Mucosa of descending colon (tissue), 3 donors: ENCODE results near the gene RIOK1. TPM values are rescaled to one million over a fixed set of nuclear protein-coding genes. Genes with fewer than 3 reads are reported as not detected.

ENCODE experiments used
- ATAC-seq: fragments of 200-7000 bp; cut with Tn5 transposase; one replicate; pipeline ENCODE4 v1.9.1; 2020; ENCODE audit warnings: mild to moderate bottlenecking, moderate library complexity
- DNase-seq, 3 donors: peaks; one replicate each; pipeline ENCODE4 v3.0.0-alpha.2; 2020
- H3K36me3 ChIP-seq: fragments of 200-600 bp; one replicate; pipeline ENCODE4 v1.8.0; 2021; ENCODE audit warnings: low read depth, mild to moderate bottlenecking
- H3K4me1 ChIP-seq: fragments of 200-600 bp; one replicate; pipeline ENCODE4 v1.8.0; 2021; ENCODE audit warnings: low read depth, mild to moderate bottlenecking
- H3K4me3 ChIP-seq: fragments of 200-600 bp; one replicate; pipeline ENCODE4 v1.8.0; 2021; ENCODE audit warnings: mild to moderate bottlenecking
- H3K9me3 ChIP-seq: fragments of 200-600 bp; one replicate; pipeline ENCODE4 v1.8.0; 2021; ENCODE audit warnings: mild to moderate bottlenecking
- CTCF ChIP-seq: fragments of 200-600 bp; IDR thresholded peaks from one replicate; pipeline ENCODE4 v1.8.0; 2022; ENCODE audit warnings: antibody characterized with exemption, mild to moderate bottlenecking
- intact Hi-C, 2 donors: fragments of 100-400 bp; cut with DNase I in 1 of 2; cut with micrococcal nuclease in 1 of 2; formaldehyde crosslinking; loops; one replicate each; pipeline versions ENCODE4 v1.11.0 to v1.11.1; 2022; cut with DNase I, micrococcal nuclease
- total RNA-seq, 3 donors: library from RNA; stranded (reverse); fragmentation: NEBNext Ultra II Directional in 2 of 3; extraction: Animal tissue kit (Norgen Biotek cat#: 25700) in 2 of 3; gene quantifications; one replicate each; pipeline versions ENCODE4 v1.2.1 to v1.2.4, GENCODE V29; 2021 to 2023
- donor health status: DM: no; HTN: no; CAD: no; lungs with moderate emphysema.
- donor health status: DM: no; HTN: no; CAD: no.
- donor health status: DM: no; HTN: yes; CAD: no.

The RIOK1 gene
- total RNA-seq, 3 donors from 2014 or later = 12.1 to 19.8 (median 15.0) TPM

DNA sequence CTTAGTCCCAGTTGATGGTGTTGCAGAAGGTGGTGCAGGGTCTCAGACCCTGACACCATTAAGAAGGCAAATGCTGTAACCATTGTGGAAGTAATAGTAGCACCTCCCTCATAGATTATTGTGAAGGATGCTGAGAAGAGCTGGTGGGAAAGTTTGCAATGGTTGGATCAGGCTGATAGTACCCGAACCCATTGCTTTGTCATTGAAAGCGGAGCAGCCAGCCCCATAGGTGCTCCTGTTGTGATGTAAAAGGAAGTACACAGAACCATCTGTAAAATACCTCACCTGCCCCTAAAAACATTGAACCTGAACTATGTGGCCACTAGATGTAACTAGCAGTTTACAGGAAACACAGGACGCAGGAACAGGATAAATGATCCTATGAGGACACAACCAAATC lies 31.5 kb downstream of the RIOK1 start:
- DNase-seq = no peak
- no peaks in the 10 kb centered on the region for H3K4me1 ChIP-seq
- H3K9me3 ChIP-seq = no peaks in the 10 kb centered on the region
- no peak for ATAC-seq
- no peak overlapping the region for H3K4me3 ChIP-seq
- intact Hi-C loops = loop anchor here in 1 of 2 donors (10.0 kb wide), 1 partner anchor 194 kb away; no protein-coding TSS in a partner anchor
- TF ChIP-seq CTCF = no peak
- no peaks in the 10 kb centered on the region for H3K36me3 ChIP-seq

DNA sequence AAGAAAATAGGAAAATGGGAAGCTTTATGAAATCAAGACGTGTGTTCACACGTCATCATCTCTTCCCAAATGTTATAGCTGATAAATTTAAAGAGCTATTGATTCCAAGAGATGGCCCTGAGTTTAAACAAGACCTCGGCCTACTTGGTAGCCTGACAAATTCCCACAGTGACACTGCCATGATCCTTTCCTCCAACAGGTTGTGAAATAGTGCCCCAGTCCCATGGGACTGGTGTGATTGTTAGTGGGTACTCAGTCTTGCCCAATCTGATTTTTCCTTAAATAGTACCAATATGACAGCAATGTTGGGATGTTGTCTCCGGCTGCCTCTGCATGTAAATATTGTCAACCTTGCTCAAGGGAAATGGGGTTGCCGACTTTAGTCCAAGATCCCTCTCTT lies 34.5 kb downstream of the RIOK1 start:
- no peak for TF ChIP-seq CTCF
- DNase-seq = no peak
- ATAC-seq = no peak
- Histone ChIP-seq H3K4me1 (no peaks in the 10 kb centered on the region), H3K36me3 (no peaks in the 10 kb centered on the region), H3K9me3 (no peaks in the 10 kb centered on the region), H3K4me3 (no peak overlapping the region)
- intact Hi-C loops = loop anchor here in 1 of 2 donors (10.0 kb wide), 1 partner anchor 191 kb away; no protein-coding TSS in a partner anchor

- Histone ChIP-seq H3K36me3 (no peaks in the 10 kb centered on the region), H3K9me3 (no peaks in the 10 kb centered on the region), H3K4me3 (no peak overlapping the region), H3K4me1 (no peaks in the 10 kb centered on the region)
- peak; percentile 94 for ATAC-seq
- no peak for TF ChIP-seq CTCF
- peak in 1 of 3 donors; percentile 60 for DNase-seq
- intact Hi-C loops = loop anchor here in 1 of 2 donors (10.0 kb wide), 1 partner anchor 190 kb away; no protein-coding TSS in a partner anchor
These were observed 35.6 kb downstream of the RIOK1 start for GRCh38 chr6:7424967-7425807.

- intact Hi-C loops = loop anchor here in 1 of 2 donors (10.0 kb wide), 1 partner anchor 189 kb away; no protein-coding TSS in a partner anchor
- no peaks in the 10 kb centered on the region for H3K9me3 ChIP-seq
- no peak for TF ChIP-seq CTCF
- H3K4me3 ChIP-seq = no peak overlapping the region
- H3K4me1 ChIP-seq = no peaks in the 10 kb centered on the region
- DNase-seq (no peak), ATAC-seq (no peak)
- no peaks in the 10 kb centered on the region for H3K36me3 ChIP-seq
These were observed 36.2 kb downstream of the RIOK1 start for GRCh38 chr6:7425808-7426190.

- no peak for TF ChIP-seq CTCF
- Histone ChIP-seq H3K36me3 (no peaks in the 10 kb centered on the region), H3K9me3 (no peaks in the 10 kb centered on the region), H3K4me1 (no peaks in the 10 kb centered on the region), H3K4me3 (no peak overlapping the region)
- intact Hi-C loops = loop anchor here in 1 of 2 donors (10.0 kb wide), 1 partner anchor 188 kb away; no protein-coding TSS in a partner anchor
- no peak for ATAC-seq
- no peak for DNase-seq
These were observed 37.0 kb downstream of the RIOK1 start for GRCh38 chr6:7426447-7427169.
